Measurements from ENCODE around the gene ASCC1.
"Not testable (repeated sequence)": the region's sequence is repeated elsewhere in the genome, so short reads cannot be mapped to it uniquely, and the experiment has no call there.

ASCC1 gene

DNA sequence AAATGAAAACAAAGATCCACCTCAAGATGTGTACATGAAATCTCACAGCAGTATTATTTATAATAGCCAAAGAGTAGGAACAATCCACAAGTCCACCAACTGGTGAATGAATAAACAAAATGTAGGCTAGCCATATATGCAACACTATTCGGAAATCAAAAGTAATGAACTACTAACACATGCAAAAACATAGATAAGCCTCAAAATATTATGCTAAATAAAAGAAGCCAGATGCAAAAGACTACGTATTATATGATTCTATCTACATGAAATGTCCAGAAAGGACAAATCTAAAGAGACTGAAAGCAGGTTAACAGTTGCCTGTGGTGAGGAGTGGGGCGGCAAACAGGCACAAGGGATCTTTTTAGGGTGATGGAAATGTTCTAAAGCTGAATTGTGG, 49.0 kb downstream of the ASCC1 start:
- DNase-seq, result no peak

DNA sequence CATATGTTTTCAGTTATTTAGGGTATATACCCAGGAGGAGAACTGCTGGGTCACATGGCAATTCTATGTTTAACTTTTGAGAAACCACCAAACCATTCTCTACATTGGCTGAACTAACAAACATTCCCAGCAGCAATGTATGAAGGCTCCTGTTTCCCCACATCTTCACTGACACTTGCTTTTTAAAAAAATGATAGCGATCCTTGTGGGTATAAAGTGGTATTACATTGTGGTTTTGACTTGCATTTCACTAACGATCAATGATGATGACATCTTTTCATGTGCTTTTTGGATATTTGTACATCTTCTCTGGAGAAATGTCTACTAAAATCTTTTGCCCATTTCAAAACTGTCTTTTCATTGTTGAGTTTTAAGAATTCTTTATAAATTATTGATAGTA, 51.5 kb downstream of the ASCC1 start:
- DNase-seq, result no peak

GRCh38 chr10:72162978-72163377, 53.1 kb downstream of the ASCC1 start:
- DNase-seq, result peak; percentile 15

- no peak for DNase-seq
Observed at GRCh38 chr10:72158176-72158575, 57.9 kb downstream of the ASCC1 start.

- DNase-seq, result no peak
Observed at GRCh38 chr10:72156223-72156622, 59.9 kb downstream of the ASCC1 start.

DNA sequence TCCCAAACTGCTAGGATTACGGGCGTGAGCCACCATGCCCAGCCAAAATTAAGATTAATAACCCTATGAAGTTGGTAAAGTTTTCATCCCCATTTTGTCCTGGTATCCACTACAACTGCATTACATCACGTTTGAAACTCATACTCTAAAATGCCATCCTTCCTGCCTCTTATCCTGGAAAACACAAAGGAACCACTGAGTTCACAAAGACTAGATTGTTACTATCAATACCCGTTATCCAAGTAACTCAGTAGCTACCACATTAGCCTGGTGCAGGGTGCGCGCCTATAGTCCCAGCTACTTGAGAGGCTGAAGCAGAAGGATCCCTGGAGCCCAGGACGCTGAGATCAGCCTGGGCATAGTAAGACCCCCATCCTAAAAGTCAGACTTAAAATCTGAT, 63.8 kb downstream of the ASCC1 start:
- no peak for DNase-seq

DNA sequence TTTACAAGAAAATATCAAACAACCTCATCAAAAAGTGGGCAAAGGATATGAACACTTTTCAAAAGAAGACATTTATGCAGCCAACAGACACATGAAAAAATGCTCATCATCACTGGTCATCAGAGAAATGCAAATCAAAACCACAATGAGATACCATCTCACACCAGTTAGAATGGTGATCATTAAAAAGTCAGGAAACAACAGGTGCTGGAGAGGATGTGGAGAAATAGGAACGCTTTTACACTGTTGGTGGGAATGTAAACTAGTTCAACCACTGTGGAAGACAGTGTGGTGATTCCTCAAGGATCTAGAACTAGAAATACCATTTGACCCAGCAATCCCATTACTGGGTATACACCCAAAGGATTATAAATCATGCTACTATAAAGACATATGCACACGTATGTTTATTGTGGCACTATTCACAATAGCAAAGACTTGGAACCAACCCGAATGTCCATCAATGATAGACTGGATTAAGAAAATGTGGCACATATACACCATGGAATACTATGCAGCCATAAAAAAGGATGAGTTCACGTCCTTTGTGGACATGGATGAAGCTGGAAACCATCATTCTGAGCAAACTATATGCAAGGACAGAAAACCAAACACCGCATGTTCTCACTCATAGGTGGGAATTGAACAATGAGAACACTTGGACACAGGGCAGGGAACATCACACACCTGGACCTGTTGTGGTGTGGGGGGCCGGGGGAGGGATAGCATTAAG, 65.2 kb downstream of the ASCC1 start:
- DNase-seq, result not testable (repeated sequence)

DNA sequence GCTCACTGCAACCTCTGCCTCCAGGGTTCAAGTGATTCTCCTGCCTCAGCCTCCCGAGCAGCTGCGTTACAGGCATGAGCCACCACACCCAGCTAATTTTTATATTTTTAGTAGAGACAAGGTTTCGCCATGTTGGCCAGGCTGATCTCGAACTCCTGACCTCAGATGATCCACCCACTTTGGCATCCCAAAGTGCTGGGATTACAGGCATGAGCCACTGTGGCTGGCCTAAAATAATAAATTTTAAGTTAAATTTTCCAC, 68.8 kb downstream of the ASCC1 start:
- not testable (repeated sequence) for DNase-seq

GRCh38 chr10:72146559-72147323, 69.3 kb downstream of the ASCC1 start:
- no peak for DNase-seq

DNA sequence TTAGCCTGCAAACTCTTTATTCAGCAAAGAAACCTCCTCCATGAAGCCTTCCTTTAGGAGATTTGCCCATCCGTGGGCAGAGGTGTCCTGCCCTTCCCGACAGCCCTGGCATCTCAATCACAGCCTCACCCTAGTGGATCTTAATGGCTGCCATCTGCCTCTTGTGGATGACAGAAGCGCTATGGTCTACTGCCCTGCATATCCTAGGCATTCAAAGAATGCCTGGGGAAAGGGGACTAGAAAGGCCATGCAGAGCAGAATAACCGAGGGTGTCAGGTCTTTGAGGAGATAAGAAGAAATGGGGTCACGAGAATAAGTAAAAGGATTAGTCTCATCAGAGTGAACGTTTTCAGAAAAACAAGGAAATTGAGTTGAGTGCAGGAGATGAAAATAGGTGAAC, 70.0 kb downstream of the ASCC1 start:
- no peak for DNase-seq

DNA sequence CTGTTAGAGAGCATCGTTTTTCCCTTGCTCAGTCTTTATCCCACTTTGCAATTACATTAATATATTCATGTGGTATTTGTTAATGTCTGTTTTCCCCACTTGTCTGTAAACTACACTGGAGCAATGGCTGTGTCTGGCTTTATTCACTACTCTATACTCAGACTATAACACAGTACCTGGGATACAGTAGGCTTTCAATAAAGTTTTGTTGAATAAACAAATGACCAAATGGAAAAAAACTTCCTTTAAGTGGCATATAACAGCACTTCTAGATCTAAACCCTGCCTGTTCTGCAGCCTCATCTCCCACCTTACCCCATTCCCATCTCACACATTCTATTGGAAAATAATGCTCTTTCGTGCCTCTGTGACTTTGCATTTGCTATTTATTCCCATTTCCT, 70.4 kb downstream of the ASCC1 start:
- DNase-seq, result no peak

DNA sequence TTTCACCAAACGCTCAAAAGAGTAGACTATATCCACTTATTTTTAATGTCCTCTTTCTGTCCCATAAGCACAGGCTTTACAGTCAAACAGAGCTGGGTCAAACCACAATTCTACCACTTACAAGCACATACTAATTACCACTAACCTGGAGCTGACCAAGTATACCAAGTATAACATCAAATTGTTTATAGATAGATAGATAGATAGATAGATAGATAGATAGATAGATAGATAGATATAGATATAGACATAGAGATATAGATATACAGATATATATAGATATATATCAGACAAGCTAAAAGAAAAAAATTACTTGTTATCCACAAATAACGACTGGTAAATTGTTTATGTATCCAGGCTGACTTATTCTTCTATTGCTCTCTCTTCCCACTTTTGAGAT, 75.2 kb downstream of the ASCC1 start:
- DNase-seq, result no peak

DNA sequence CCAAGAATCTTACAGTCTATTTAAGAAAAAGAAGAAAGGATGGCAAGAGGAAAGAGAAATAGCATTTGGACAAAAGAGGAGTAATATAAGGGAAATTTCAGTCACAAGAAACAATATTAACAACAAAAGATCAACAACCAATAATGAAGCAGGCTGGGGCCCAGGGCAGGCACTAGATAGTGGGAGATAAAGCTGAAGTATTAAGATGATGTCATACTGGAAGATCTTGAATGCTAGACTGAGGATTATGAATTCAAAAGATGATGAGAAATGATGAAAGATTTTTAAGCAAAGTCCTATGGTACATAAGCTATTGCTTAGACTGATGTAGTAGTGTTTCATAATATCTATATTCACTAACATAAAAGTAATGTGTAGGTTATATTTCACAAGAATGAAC, 75.9 kb downstream of the ASCC1 start:
- no peak for DNase-seq

DNA sequence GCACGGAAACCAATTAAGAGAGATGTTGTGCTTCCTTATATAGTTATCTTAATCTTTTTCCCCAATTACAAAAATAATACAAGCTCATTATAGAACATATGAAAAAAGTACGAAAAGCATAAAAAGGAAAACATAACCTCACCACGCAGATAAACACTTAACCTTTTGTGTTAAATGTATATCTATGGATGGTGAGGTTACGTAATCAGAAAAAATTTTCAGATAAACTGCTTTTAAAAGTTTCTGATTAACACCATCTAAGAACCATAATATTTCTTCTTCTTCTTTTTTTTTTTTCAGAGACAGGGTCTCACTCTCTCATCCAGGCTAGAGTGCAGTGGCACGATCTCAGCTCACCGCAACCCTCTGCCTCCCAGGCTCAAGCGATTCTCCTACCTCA, 78.5 kb downstream of the ASCC1 start:
- DNase-seq, result no peak

- not testable (repeated sequence) for DNase-seq
Observed at GRCh38 chr10:72136225-72136624, 79.9 kb downstream of the ASCC1 start.

- DNase-seq, result no peak
Observed at GRCh38 chr10:72134785-72135767, 81.0 kb downstream of the ASCC1 start.

DNA sequence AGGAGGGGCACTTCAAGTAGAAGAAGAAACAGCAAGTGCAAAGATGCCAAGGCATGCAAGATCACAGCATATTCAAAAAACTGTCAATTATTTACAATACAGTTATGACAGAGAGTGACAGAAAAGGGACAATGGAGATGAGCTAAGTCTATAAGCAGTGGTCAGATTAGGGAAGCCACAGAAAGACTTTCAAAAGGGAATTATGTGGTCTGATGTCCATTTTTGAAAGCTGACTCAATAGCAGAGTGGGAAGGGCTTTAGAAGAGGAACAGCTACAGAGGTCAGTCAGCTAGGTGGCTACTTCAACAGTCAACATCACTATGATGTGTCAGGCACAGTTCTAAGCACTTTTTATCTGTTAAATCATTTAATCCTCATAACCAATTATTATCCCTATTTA, 82.6 kb downstream of the ASCC1 start:
- no peak for DNase-seq

- DNase-seq, result no peak
Observed at GRCh38 chr10:72132854-72133253, 83.2 kb downstream of the ASCC1 start.

GRCh38 chr10:72127571-72127970, 88.5 kb downstream of the ASCC1 start:
- DNase-seq, result no peak

DNA sequence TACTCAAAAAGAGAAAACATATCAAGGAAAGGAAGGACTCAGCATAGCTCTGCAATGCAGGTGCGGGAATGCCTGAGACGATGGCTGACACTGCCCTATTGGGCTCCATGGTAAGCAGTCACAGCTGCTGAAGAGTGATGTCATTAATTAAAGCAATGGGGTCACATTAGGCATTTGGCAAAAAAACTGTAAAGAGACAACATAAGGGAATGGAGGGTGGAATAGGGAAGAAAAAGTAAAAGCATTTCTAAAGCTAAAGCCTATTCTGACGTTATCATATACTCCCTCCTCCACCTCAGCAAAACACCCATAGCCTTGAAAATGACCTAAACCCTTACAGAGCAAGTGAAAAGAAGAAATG, 89.2 kb downstream of the ASCC1 start:
- no peak for DNase-seq

- no peak for DNase-seq
Observed at GRCh38 chr10:72126184-72126871, 89.7 kb downstream of the ASCC1 start.

DNA sequence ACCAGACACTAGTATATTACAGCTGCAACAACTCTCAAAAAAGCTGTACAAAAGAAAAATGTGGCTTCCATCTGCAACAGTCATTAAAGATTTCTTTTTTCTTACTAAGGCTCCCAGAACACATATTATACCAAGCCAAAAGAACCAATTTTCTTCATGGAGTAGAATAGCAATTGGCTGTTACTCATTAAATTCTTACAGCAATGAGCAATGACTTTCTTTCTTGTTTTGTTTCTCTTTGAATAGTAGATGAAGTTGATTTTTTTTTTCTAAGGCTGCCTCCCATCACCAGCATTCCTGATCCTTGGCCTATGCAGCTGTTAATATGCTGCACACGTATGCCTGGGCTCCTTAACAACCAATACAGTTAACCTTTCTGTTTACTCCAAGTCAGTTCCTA, 91.1 kb downstream of the ASCC1 start:
- DNase-seq, result no peak

DNA sequence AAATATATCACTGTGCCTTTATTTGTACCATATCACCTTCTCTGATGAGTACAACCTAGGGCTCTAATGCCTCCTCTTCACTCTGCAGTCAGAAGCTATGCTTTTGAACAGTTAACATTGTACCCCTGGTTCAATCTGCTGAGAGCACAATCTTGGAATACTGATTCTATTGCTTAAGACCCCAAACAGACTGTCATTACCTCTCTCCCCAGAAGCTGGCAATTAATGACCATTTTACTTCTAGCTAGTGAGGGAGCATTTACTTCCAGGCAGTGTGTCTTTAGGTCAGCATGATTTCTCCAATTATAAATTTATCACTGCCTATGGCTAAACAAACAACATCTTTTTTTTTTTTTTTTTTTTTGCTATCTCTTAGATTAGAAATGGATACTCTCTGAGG, 91.7 kb downstream of the ASCC1 start:
- DNase-seq, result no peak
